MV-4-11 (cell line): ENCODE measurements around the gene CCDC174.

Source experiments
- DNase-seq: peaks from one replicate; lab custom pipeline; 2025; lab: John Stamatoyannopoulos, UW

The CCDC174 gene

GRCh38 chr3:14703128-14703750 is 51.7 kb downstream of the CCDC174 start:
- no peak for DNase-seq

- no peak for DNase-seq
Measured at GRCh38 chr3:14703791-14704190, 52.2 kb downstream of the CCDC174 start.

- no peak for DNase-seq
Measured at GRCh38 chr3:14706096-14706495, 54.5 kb downstream of the CCDC174 start.

GRCh38 chr3:14716591-14716990 is 65.0 kb downstream of the CCDC174 start:
- no peak for DNase-seq

GRCh38 chr3:14717307-14717706 is 65.7 kb downstream of the CCDC174 start:
- DNase-seq, result no peak

- no peak for DNase-seq
Measured at GRCh38 chr3:14718539-14718938, 67.0 kb downstream of the CCDC174 start.

- no peak for DNase-seq
Measured at GRCh38 chr3:14719006-14719405, 67.4 kb downstream of the CCDC174 start.

- DNase-seq, result no peak
Measured at GRCh38 chr3:14721126-14721864, 69.7 kb downstream of the CCDC174 start.
